H1 (cell line): ENCODE results near the gene ELOVL3. TPM values are rescaled to one million over a fixed set of nuclear protein-coding genes. Genes with fewer than 3 reads are reported as not detected.

Experiments
- CTCF ChIA-PET: fragments of 300-600 bp; sonication (Branson Sonifier 250); formaldehyde crosslinking; loops from one replicate; lab custom pipeline; 2021; ENCODE audit not compliant: partially characterized antibody; lab: Charles Lee
- POLR2A ChIA-PET: fragments of 300-600 bp; sonication (Branson Sonifier 250); formaldehyde crosslinking; loops from one replicate; lab custom pipeline; 2021; ENCODE audit warnings: inconsistent platforms; ENCODE audit not compliant: partially characterized antibody; lab: Charles Lee
- DNase-seq, 2 experiments: peaks; one replicate each; pipeline versions ENCODE4 v3.0.0 to v3.0.0-alpha.2; 2010 to 2022; ENCODE audit warnings: low spot score in 2 of 2, low read depth in 1 of 2, mixed read lengths in 1 of 2
- FAIRE-seq: peaks from 2 replicates; lab custom pipeline; 2011; peaks lifted over from hg19 to GRCh38; lab: Jason Lieb, UNC
- H2AFZ ChIP-seq: 2 replicates; pipeline ENCODE4 v1.8.1; 2012; ENCODE audit warnings: low read length, inconsistent platforms
- H2AK5ac ChIP-seq: 2 replicates; pipeline ENCODE4 v1.6.1; 2013; ENCODE audit warnings: low read depth, low read length
- H2BK120ac ChIP-seq: replicated peaks from 2 replicates; pipeline ENCODE3; 2013; ENCODE audit warnings: low read depth, low read length, inconsistent platforms
- H2BK12ac ChIP-seq: 2 replicates; pipeline ENCODE4 v1.6.1; 2013; ENCODE audit warnings: low read depth, low read length
- H2BK15ac ChIP-seq: 2 replicates; pipeline ENCODE4 v1.6.1; 2013; ENCODE audit warnings: low read length
- H2BK20ac ChIP-seq: 2 replicates; pipeline ENCODE4 v1.6.1; 2013; ENCODE audit warnings: low read length
- H2BK5ac ChIP-seq: 2 replicates; pipeline ENCODE4 v1.6.1; 2013; ENCODE audit warnings: low read depth, low read length
- H3K14ac ChIP-seq: 2 replicates; pipeline ENCODE4 v1.6.1; 2013; ENCODE audit warnings: inconsistent platforms; ENCODE audit not compliant: insufficient read length
- H3K18ac ChIP-seq: 2 replicates; pipeline ENCODE4 v1.6.1; 2013; ENCODE audit warnings: low read length; ENCODE audit errors: extremely low read depth
- H3K23ac ChIP-seq: 2 replicates; pipeline ENCODE4 v1.6.1; 2013; ENCODE audit warnings: inconsistent platforms; ENCODE audit not compliant: insufficient read length
- H3K23me2 ChIP-seq: 2 replicates; pipeline ENCODE4 v1.6.1; 2013; ENCODE audit warnings: low read depth, low read length
- H3K27ac ChIP-seq: 2 replicates; pipeline ENCODE4 v1.6.1; 2011; ENCODE audit warnings: low read depth, low read length, inconsistent platforms
- H3K27me3 ChIP-seq, 4 experiments: replicated peaks in 1 of 4; 1 replicate in 1 of 4; 2 replicates in 3 of 4; pipeline versions ENCODE4 v1.6.1 to v1.8.1; 2011 to 2013; ENCODE audit warnings: low read length in 3 of 4, mild to moderate bottlenecking in 3 of 4, inconsistent platforms in 2 of 4, mixed read lengths in 2 of 4, moderate library complexity in 1 of 4; ENCODE audit not compliant: control insufficient read depth in 3 of 4, insufficient read depth in 3 of 4; ENCODE audit errors: extremely low read depth in 1 of 4
- H3K36me3 ChIP-seq, 4 experiments: 2 replicates each; pipeline versions ENCODE4 v1.6.1 to v1.8.1; 2011 to 2013; ENCODE audit warnings: mild to moderate bottlenecking in 4 of 4, low read length in 3 of 4, moderate library complexity in 2 of 4, control low read depth in 1 of 4, inconsistent platforms in 1 of 4; ENCODE audit not compliant: insufficient read depth in 4 of 4, control insufficient read depth in 2 of 4
- H3K4ac ChIP-seq: replicated peaks from 2 replicates; pipeline ENCODE3; 2013; ENCODE audit warnings: low read length, low read depth, mixed read lengths, inconsistent platforms; ENCODE audit not compliant: insufficient read length
- H3K4me1 ChIP-seq, 4 experiments: replicated peaks in 1 of 4; 1 replicate in 1 of 4; 2 replicates in 3 of 4; pipeline versions ENCODE4 v1.6.1 to v1.8.1; 2011 to 2013; ENCODE audit warnings: low read length in 3 of 4, inconsistent platforms in 2 of 4, mixed read lengths in 1 of 4; ENCODE audit not compliant: insufficient read depth in 4 of 4, control insufficient read depth in 3 of 4
- H3K4me2 ChIP-seq, 2 experiments: 2 replicates each; pipeline versions ENCODE4 v1.6.1 to v1.8.1; 2011 to 2013; ENCODE audit warnings: low read depth in 2 of 2, low read length in 2 of 2, control low read depth in 1 of 2, inconsistent platforms in 1 of 2, mild to moderate bottlenecking in 1 of 2; ENCODE audit not compliant: insufficient read depth in 1 of 2
- H3K4me3 ChIP-seq, 4 experiments: fragments of 200-600, 300-600 bp in 1 of 4; sonication (generic), shearing (Covaris generic), sonication (Bioruptor Twin) in 1 of 4; 2 replicates each; pipeline versions ENCODE4 v1.5.1 to v1.8.1; 2011 to 2016; ENCODE audit warnings: low read length in 4 of 4, low read depth in 3 of 4, control low read depth in 2 of 4, inconsistent platforms in 2 of 4, mild to moderate bottlenecking in 2 of 4, mixed read lengths in 1 of 4, moderate library complexity in 1 of 4; ENCODE audit not compliant: insufficient read depth in 2 of 4; ENCODE audit errors: extremely low read depth in 1 of 4
- H3K56ac ChIP-seq: replicated peaks from 2 replicates; pipeline ENCODE3; 2013; ENCODE audit warnings: low read depth, mild to moderate bottlenecking, mixed read lengths, low read length, inconsistent platforms; ENCODE audit not compliant: insufficient read length
- H3K79me1 ChIP-seq: 2 replicates; pipeline ENCODE4 v1.6.1; 2013; ENCODE audit warnings: low read depth, low read length, control low read depth
- H3K79me2 ChIP-seq, 2 experiments: 2 replicates each; pipeline versions ENCODE4 v1.6.1 to v1.8.1; 2012 to 2013; ENCODE audit warnings: low read length in 2 of 2, mild to moderate bottlenecking in 2 of 2, inconsistent platforms in 1 of 2; ENCODE audit not compliant: insufficient read depth in 2 of 2, control insufficient read depth in 1 of 2
- H3K9ac ChIP-seq, 4 experiments: replicated peaks in 1 of 4; 1 replicate in 1 of 4; 2 replicates in 3 of 4; pipeline versions ENCODE4 v1.6.1 to v1.8.1; 2011 to 2013; ENCODE audit warnings: low read depth in 3 of 4, low read length in 3 of 4, control low read depth in 2 of 4, mild to moderate bottlenecking in 2 of 4, moderate library complexity in 2 of 4, inconsistent platforms in 1 of 4; ENCODE audit errors: extremely low read depth in 1 of 4
- H3K9me3 ChIP-seq, 2 experiments: 2 replicates each; pipeline versions ENCODE4 v1.6.1 to v1.8.1; 2012 to 2013; ENCODE audit warnings: mild to moderate bottlenecking in 2 of 2, moderate library complexity in 2 of 2, control low read depth in 1 of 2, inconsistent platforms in 1 of 2, low read depth in 1 of 2, low read length in 1 of 2, mixed read lengths in 1 of 2; ENCODE audit not compliant: insufficient read depth in 2 of 2
- H4K20me1 ChIP-seq, 2 experiments: replicated peaks in 1 of 2; 2 replicates each; pipeline versions ENCODE3 to v1.8.1; 2011 to 2013; ENCODE audit warnings: inconsistent platforms in 2 of 2, low read length in 2 of 2, mild to moderate bottlenecking in 1 of 2; ENCODE audit not compliant: insufficient read depth in 2 of 2, control insufficient read depth in 1 of 2
- H4K5ac ChIP-seq: 2 replicates; pipeline ENCODE4 v1.6.1; 2013; ENCODE audit warnings: low read length, low read depth, mixed read lengths, inconsistent platforms; ENCODE audit not compliant: insufficient read length
- H4K8ac ChIP-seq: 2 replicates; pipeline ENCODE4 v1.8.0; 2013; ENCODE audit warnings: mild to moderate bottlenecking, moderate library complexity, low read length, inconsistent platforms; ENCODE audit not compliant: insufficient read depth; ENCODE audit errors: extremely low read depth
- H4K91ac ChIP-seq: replicated peaks from 2 replicates; pipeline ENCODE3; 2013; ENCODE audit warnings: low read length, mixed read lengths, inconsistent platforms; ENCODE audit not compliant: insufficient read length
- CBX8 ChIP-seq: fragments of 300-800, 300-1000 bp; sonication (generic); IDR thresholded peaks from 2 replicates; pipeline ENCODE4 v1.7.1; 2016; ENCODE audit warnings: low read depth, low read length, borderline replicate concordance
- CREB1 ChIP-seq: IDR thresholded peaks from 2 replicates; pipeline ENCODE4 v1.6.1; 2012; ENCODE audit warnings: inconsistent platforms
- CTBP2 ChIP-seq: IDR thresholded peaks from 2 replicates; pipeline ENCODE4 v1.7.0; 2011; ENCODE audit warnings: borderline replicate concordance, mild to moderate bottlenecking, moderate library complexity, mixed read lengths, low read length; ENCODE audit not compliant: insufficient read depth, insufficient read length
- GABPA ChIP-seq: IDR thresholded peaks from 2 replicates; pipeline ENCODE4 v1.6.1; 2011; ENCODE audit warnings: mild to moderate bottlenecking, low read length, moderate library complexity, borderline replicate concordance; ENCODE audit not compliant: insufficient read depth
- KDM5A ChIP-seq: fragments of 200-600 bp; IDR thresholded peaks from 2 replicates; pipeline ENCODE4 v1.7.1; 2012; ENCODE audit warnings: mild to moderate bottlenecking, low read length, inconsistent platforms, mixed read lengths
- NRF1 ChIP-seq: IDR thresholded peaks from 2 replicates; pipeline ENCODE4 v1.6.1; 2011; ENCODE audit warnings: mild to moderate bottlenecking, low read depth, low read length, improper control_type of control experiment
- PHF8 ChIP-seq: fragments of 200-600 bp; sonication (generic); conservative IDR thresholded peaks from 2 replicates; pipeline ENCODE4 v1.7.1; 2012; ENCODE audit warnings: low read depth, mild to moderate bottlenecking, inconsistent platforms, low read length, moderate library complexity
- POLR2A ChIP-seq, 2 experiments: IDR thresholded peaks; 1 replicate in 1 of 2; 2 replicates in 1 of 2; pipeline ENCODE4 v1.6.1; 2011; ENCODE audit warnings: low read depth in 2 of 2, low read length in 2 of 2, mild to moderate bottlenecking in 2 of 2; ENCODE audit errors: control extremely low read depth in 1 of 2
- POLR2AphosphoS5 ChIP-seq: IDR thresholded peaks from 2 replicates; pipeline ENCODE4 v1.6.1; 2011; ENCODE audit warnings: low read depth, low read length
- SIRT6 ChIP-seq: IDR thresholded peaks from one replicate; pipeline ENCODE4 v1.7.1; 2012; ENCODE audit warnings: low read length, inconsistent platforms
- SIX5 ChIP-seq: IDR thresholded peaks from 2 replicates; pipeline ENCODE4 v1.6.1; 2011; ENCODE audit warnings: mild to moderate bottlenecking, low read depth, low read length
- SP1 ChIP-seq: IDR thresholded peaks from 2 replicates; pipeline ENCODE4 v1.6.1; 2011; ENCODE audit warnings: low read depth, low read length
- WGBS, 2 experiments: shearing (Covaris generic) in 1 of 2; methylation state at CpG; one replicate each; pipeline versions ENCODE4 v1.1.6 to v1.1.7; 2013 to 2015; ENCODE audit warnings: low lambda C conversion rate in 2 of 2, mixed read lengths in 2 of 2, inconsistent platforms in 1 of 2, low coverage in 1 of 2, missing lambda C conversion rate in 1 of 2; ENCODE audit not compliant: insufficient replicate concordance in 2 of 2, insufficient coverage in 1 of 2, insufficient read length in 1 of 2; ENCODE audit errors: extremely low coverage in 1 of 2, missing lambda C conversion rate in 1 of 2; 5-methylcytosine and 5-hydroxymethylcytosine counted together
- polyA plus RNA-seq, 7 experiments: library from polyadenylated mRNA; depleted of rRNA in 3 of 7; stranded (reverse) in 5 of 7; unstranded in 2 of 7; fragments of >200 nt in 5 of 7; fragments of 200-250 nt in 2 of 7; gene quantifications; 1 replicate in 5 of 7; 2 replicates in 1 of 7; 4 replicates in 1 of 7; pipeline versions ENCODE4 v1.2.1 to v1.2.3, GENCODE V29; 2011 to 2013; ENCODE audit warnings: missing spikeins in 2 of 7, mixed read lengths in 2 of 7
- total RNA-seq: library from RNA; stranded (reverse); fragmentation: NEBNext Ultra II Directional; extraction: Animal tissue kit (Norgen Biotek cat#: 25700); gene quantifications from 2 replicates; pipeline ENCODE4 v1.2.1, GENCODE V29; 2021

ELOVL3 gene
- total and polyA plus RNA-seq, 2 of the 8 experiments (the other 6 are each of a cell fraction or from before 2014, with no cell fraction given), result 0.27 TPM; not detected in 1

- no peak overlapping the region for H4K8ac ChIP-seq
- H4K91ac ChIP-seq, result no peak overlapping the region
- H3K36me3 ChIP-seq, result no peaks in the 10 kb centered on the region; a peak in 1 of 8 replicates
- no peak overlapping the region for H2BK5ac ChIP-seq
- no peaks in the 10 kb centered on the region for H3K79me2 ChIP-seq
- no peak for FAIRE-seq
- POLR2A ChIA-PET, result interaction anchor here (1.4 kb wide), 1 partner anchor 160 kb away, joined by 4 read pairs; the partner anchor contains the start of gene NFKB2
- peaks cover 0 to 20% (median 5%) of the 10 kb centered on the region in 4 experiments; a peak in 5 of 7 replicates for H3K4me1 ChIP-seq
- no peaks in the 10 kb centered on the region for H3K79me1 ChIP-seq
- H2BK15ac ChIP-seq, result no peak overlapping the region
- no peak overlapping the region for H3K14ac ChIP-seq
- no peak overlapping the region for H2AFZ ChIP-seq
- H2BK20ac ChIP-seq, result no peak overlapping the region
- H3K4ac ChIP-seq, result no peak overlapping the region
- H3K23ac ChIP-seq, result no peak overlapping the region
- CTCF ChIA-PET, result interaction anchor here (0.5 to 24.6 kb wide), 9 partner anchors 9 to 164 kb away, joined by 3 to 862 read pairs (median 4); partner anchors contain the start of genes GBF1 and NFKB2
- no peak overlapping the region for H4K5ac ChIP-seq
- peaks cover 0 to 11% of the 10 kb centered on the region in 2 experiments for H4K20me1 ChIP-seq
- peaks cover 44 to 94% (median 80%) of the 10 kb centered on the region in 4 experiments for H3K27me3 ChIP-seq
- TF ChIP-seq KDM5A (no peak), GABPA (no peak), PHF8 (no peak), CBX8 (no peak), CTBP2 (no peak), NRF1 (no peak), SP1 (no peak), POLR2AphosphoS5 (no peak), SIRT6 (no peak), CREB1 (no peak), POLR2A (IDR thresholded peaks at IDR 0.05; ENCODE audit: control extremely low read depth in 1 of 2, low read depth in 2 of 2, low read length in 2 of 2) (no peak), SIX5 (no peak)
- DNase-seq, result no peak
- no peak overlapping the region for H3K18ac ChIP-seq
- no peak overlapping the region for H3K9ac ChIP-seq
- H3K9me3 ChIP-seq, result no peaks in the 10 kb centered on the region
- H2BK120ac ChIP-seq, result no peak overlapping the region
- H3K4me2 ChIP-seq, result no peak overlapping the region
- no peak overlapping the region for H3K56ac ChIP-seq
- H2BK12ac ChIP-seq, result no peak overlapping the region
- H3K27ac ChIP-seq, result no peak overlapping the region
- H3K23me2 ChIP-seq, result peaks cover 3% of the 10 kb centered on the region; the same call in 1 of the 2 replicates
- H3K4me3 ChIP-seq, result no peak overlapping the region
- H2AK5ac ChIP-seq, result no peak overlapping the region
- 74% methylated on average over 8 of the region's 8 CpGs; no CpG with 5 or more reads in 1 of the 2 experiments for WGBS, 2 experiments
Observed at GRCh38 chr10:102236006-102236405, 9.9 kb downstream of the ELOVL3 start.
